ENCODE measurements around the gene ZFYVE28.

Gene ZFYVE28

DNA sequence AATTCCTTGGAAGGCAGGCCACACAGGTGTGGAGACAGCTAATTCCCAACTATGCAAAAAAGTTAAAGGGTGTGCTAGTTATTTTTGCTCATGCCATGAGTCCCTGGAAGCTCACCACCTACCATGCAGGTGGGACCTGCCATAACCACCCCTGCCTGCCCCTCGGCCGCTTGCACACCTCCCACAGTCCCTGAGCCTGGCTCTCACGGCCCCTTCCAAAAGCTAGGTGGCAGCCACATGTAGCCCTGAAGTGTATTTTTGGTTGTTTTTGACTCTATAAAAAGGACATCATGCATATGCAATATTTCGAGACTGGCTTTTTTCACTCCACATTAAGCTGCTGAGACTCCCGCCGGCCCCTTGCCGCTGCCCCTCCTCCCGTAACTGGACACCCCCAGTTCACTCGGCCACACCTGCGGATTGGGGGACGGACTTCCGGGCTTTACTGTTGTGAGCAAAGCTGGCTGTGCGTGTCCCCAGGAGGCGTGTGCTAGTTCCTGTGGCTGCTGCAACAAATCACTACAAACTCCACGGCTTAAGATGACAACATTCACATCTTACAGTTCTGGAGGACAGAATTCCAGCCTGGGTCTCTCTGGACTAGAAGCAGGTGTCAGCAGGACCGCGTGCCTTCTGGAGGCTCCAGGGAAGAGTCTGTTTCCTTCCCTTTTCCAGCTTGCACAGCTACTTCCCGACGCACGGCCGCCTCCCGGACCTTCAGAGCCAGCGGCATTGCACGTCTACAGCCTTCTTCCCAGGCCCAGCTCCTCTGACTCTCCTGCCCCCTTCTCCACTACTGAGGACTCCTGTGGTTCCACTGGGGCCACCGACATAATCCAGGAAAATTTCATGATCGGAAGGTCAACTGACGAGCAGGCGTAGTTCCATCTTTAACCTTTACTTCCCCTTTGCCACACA is 24.8 kb downstream of the ZFYVE28 start:
- no peaks in the 10 kb centered on the region for H3K36me3 Mint-ChIP-seq (ENCODE audit: low read depth)
- H3K4me1 Mint-ChIP-seq, result peaks cover 62% of the 10 kb centered on the region
- peak overlapping the region; percentile 65 for H3K4me3 Mint-ChIP-seq
- TF ChIP-seq CTCF (IDR thresholded peaks at IDR 0.05), result no peak
- no peaks in the 10 kb centered on the region for H3K9me3 Mint-ChIP-seq
- H3K27ac Mint-ChIP-seq, result peak overlapping the region; percentile 30
- H3K27me3 Mint-ChIP-seq (ENCODE audit: low read depth, poor library complexity), result peaks cover 60% of the 10 kb centered on the region
- peak; percentile 74 for DNase-seq

DNA sequence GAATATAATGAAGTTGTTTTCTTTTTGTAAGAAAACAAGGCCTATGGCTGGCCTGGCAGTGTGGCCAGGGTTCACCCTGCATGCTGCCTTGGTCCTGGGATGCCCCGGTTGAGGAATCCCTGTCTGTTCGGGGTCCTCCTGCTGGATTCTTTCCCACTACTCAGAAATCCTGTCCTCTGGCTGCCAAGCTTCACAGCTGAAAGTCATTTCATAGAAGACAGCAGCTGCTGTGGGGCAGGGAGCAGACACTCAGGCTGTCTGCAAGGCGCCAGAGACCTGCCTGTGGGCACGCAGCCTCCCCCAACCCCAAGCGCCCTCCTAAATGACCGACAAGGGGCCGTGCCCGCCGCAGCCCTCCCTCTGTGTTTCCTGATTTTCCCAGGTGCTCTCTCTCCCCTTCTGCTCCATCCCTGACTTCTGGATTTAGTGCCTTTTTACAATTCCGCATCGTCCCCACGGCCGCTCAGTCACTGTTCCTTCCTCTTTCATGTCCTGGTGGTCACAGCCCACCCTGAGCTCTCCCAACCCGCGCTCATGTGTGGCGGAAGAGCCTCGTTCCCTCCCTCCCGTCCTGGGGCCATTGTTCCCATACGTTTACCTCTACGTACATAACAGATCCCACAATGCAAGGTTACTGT is 27.5 kb downstream of the ZFYVE28 start:
- H3K27me3 Mint-ChIP-seq (ENCODE audit: low read depth, poor library complexity), result peaks cover 69% of the 10 kb centered on the region
- peaks cover 73% of the 10 kb centered on the region for H3K4me1 Mint-ChIP-seq
- no peaks in the 10 kb centered on the region for H3K9me3 Mint-ChIP-seq
- H3K36me3 Mint-ChIP-seq (ENCODE audit: low read depth), result no peaks in the 10 kb centered on the region
- H3K27ac Mint-ChIP-seq, result no peak overlapping the region
- peak overlapping the region; percentile 56 for H3K4me3 Mint-ChIP-seq
- no peak for DNase-seq
- no peak for TF ChIP-seq CTCF (IDR thresholded peaks at IDR 0.05)

- H3K36me3 Mint-ChIP-seq (ENCODE audit: low read depth), result no peaks in the 10 kb centered on the region
- no peak overlapping the region for H3K4me3 Mint-ChIP-seq
- DNase-seq, result no peak
These were observed 28.3 kb downstream of the ZFYVE28 start for GRCh38 chr4:2390146-2390545.

DNA sequence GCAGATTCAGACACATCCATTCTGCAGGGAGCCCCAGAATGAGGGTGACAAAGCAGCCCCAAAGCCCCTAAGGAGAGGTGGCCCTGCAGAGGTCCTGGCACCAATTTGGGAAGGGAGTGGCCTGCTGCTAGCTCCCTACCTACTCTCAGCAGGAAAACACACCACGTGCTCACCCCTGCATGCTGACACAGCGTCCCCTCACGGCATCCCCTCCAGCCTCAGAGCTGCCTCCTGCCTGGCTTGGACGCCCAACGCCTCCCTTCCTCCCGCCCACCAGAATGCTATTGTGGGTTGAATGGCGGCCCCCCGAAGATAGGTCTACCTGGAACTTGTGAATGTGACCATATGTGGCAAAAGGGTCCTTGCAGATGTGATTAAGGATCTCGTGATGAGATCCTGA is 28.8 kb downstream of the ZFYVE28 start:
- Mint-ChIP-seq H3K27me3 (ENCODE audit: low read depth, poor library complexity) (peaks cover 58% of the 10 kb centered on the region), H3K4me1 (peaks cover 73% of the 10 kb centered on the region), H3K27ac (no peak overlapping the region), H3K4me3 (no peak overlapping the region), H3K9me3 (no peaks in the 10 kb centered on the region), H3K36me3 (ENCODE audit: low read depth) (no peaks in the 10 kb centered on the region)
- no peak for DNase-seq
- TF ChIP-seq CTCF (IDR thresholded peaks at IDR 0.05), result no peak

More at GRCh38 chr4:2390146-2390545, 28.3 kb downstream of the ZFYVE28 start:
- Mint-ChIP-seq H3K27me3 (ENCODE audit: low read depth, poor library complexity) (peaks cover 61% of the 10 kb centered on the region), H3K27ac (no peak overlapping the region), H3K4me1 (peaks cover 74% of the 10 kb centered on the region), H3K9me3 (no peaks in the 10 kb centered on the region)
- no peak for TF ChIP-seq CTCF (IDR thresholded peaks at IDR 0.05)

GRCh38 chr4:2388429-2389182 is 29.8 kb downstream of the ZFYVE28 start:
- H3K27me3 Mint-ChIP-seq (ENCODE audit: low read depth, poor library complexity), result peaks cover 56% of the 10 kb centered on the region
- DNase-seq, result no peak

More at GRCh38 chr4:2388429-2389182, 29.8 kb downstream of the ZFYVE28 start:
- TF ChIP-seq CTCF (IDR thresholded peaks at IDR 0.05), result no peak
- Mint-ChIP-seq H3K9me3 (no peaks in the 10 kb centered on the region), H3K27ac (no peak overlapping the region), H3K4me3 (no peak overlapping the region), H3K36me3 (ENCODE audit: low read depth) (no peaks in the 10 kb centered on the region), H3K4me1 (peaks cover 73% of the 10 kb centered on the region)
